Measurements from ENCODE around the gene RBM12. TPM values are rescaled to one million over a fixed set of nuclear protein-coding genes. Genes with fewer than 3 reads are reported as not detected.
A peak's percentile ranks its signal among the peaks of the same experiment; 100 is the strongest.

Gene RBM12
- total and polyA plus RNA-seq, 2 of the 8 experiments (the other 6 are each of a cell fraction or from before 2014, with no cell fraction given) = 187 to 214 TPM

DNA sequence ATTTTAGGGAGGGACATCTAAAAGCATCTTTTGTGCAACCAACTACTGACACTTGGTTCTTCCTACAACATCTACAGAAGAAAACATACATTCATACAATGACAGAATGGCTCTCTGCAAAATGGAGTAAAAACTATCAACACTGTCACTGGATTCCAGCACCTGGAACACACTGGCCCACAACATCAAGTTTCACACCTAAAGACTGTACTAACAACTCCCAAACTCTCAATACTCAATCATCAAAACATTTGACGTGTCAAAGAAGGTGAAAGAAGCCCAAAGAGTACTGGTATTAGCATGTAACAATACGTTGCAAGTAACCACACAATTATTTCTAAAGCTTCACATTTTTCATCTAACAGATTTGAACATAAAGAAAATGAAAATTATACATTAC is 2.1 kb downstream of the RBM12 start:
- Histone ChIP-seq H3K9ac (replicated peaks in 1 of 4; ENCODE audit: extremely low read depth in 1 of 4, low read depth in 3 of 4, low read length in 3 of 4) (peak overlapping the region in 2 of 4 experiments; percentile 9 to 13; a peak in 3 of 7 replicates), H3K14ac (ENCODE audit: insufficient read length) (no peak overlapping the region), H4K8ac (ENCODE audit: extremely low read depth, insufficient read depth, low read length) (no peak overlapping the region), H3K4me3 (ENCODE audit: extremely low read depth in 1 of 4, insufficient read depth in 2 of 4, low read depth in 3 of 4, low read length in 4 of 4) (peak overlapping the region; percentile 92 to 100 (median 98); a peak in 6 of 8 replicates), H2AFZ (ENCODE audit: low read length) (no peak overlapping the region), H3K4me2 (ENCODE audit: insufficient read depth in 1 of 2, low read depth in 2 of 2, low read length in 2 of 2) (peak overlapping the region; percentile 90 to 93), H4K5ac (ENCODE audit: insufficient read length, low read depth, low read length) (no peak overlapping the region), H3K36me3 (ENCODE audit: control insufficient read depth in 2 of 4, insufficient read depth in 4 of 4, low read length in 3 of 4) (no peaks in the 10 kb centered on the region), H2BK12ac (ENCODE audit: low read depth, low read length) (no peak overlapping the region), H3K79me1 (ENCODE audit: low read depth, low read length) (no peaks in the 10 kb centered on the region), H4K91ac (replicated peaks; ENCODE audit: insufficient read length, low read length) (no peak overlapping the region), H3K56ac (replicated peaks; ENCODE audit: insufficient read length, low read depth, low read length) (no peak overlapping the region), H3K4me1 (replicated peaks in 1 of 4; ENCODE audit: control insufficient read depth in 3 of 4, insufficient read depth in 4 of 4, low read length in 3 of 4) (peaks cover 0 to 7% (median 0%) of the 10 kb centered on the region in 4 experiments; a peak in 3 of 7 replicates), H2BK5ac (ENCODE audit: low read depth, low read length) (no peak overlapping the region), H3K27me3 (replicated peaks in 1 of 4; ENCODE audit: control insufficient read depth in 3 of 4, extremely low read depth in 1 of 4, insufficient read depth in 3 of 4, low read length in 3 of 4) (no peaks in the 10 kb centered on the region), H4K20me1 (replicated peaks in 1 of 2; ENCODE audit: control insufficient read depth in 1 of 2, insufficient read depth in 2 of 2, low read length in 2 of 2) (peaks cover 40 to 51% of the 10 kb centered on the region in 2 experiments), H3K23me2 (ENCODE audit: low read depth, low read length) (peaks cover 9% of the 10 kb centered on the region), H3K9me3 (ENCODE audit: insufficient read depth in 2 of 2, low read depth in 1 of 2, low read length in 1 of 2) (no peaks in the 10 kb centered on the region), H3K4ac (replicated peaks; ENCODE audit: insufficient read length, low read depth, low read length) (no peak overlapping the region), H3K23ac (ENCODE audit: insufficient read length) (no peak overlapping the region), H3K27ac (ENCODE audit: low read depth, low read length) (no peak overlapping the region), H3K79me2 (ENCODE audit: control insufficient read depth in 1 of 2, insufficient read depth in 2 of 2, low read length in 2 of 2) (peaks cover 61 to 72% of the 10 kb centered on the region in 2 experiments), H3K18ac (ENCODE audit: extremely low read depth, low read length) (no peak overlapping the region), H2AK5ac (ENCODE audit: low read depth, low read length) (no peak overlapping the region), H2BK20ac (ENCODE audit: low read length) (no peak overlapping the region), H2BK15ac (ENCODE audit: low read length) (no peak overlapping the region), H2BK120ac (replicated peaks; ENCODE audit: low read depth, low read length) (no peak overlapping the region)
- FAIRE-seq (no peak), DNase-seq (ENCODE audit: low read depth in 1 of 2, low spot score in 2 of 2) (no peak)
- WGBS, 2 experiments (ENCODE audit: extremely low coverage in 1 of 2, insufficient coverage in 1 of 2, insufficient read length in 1 of 2, insufficient replicate concordance in 2 of 2, low coverage in 1 of 2, low lambda C conversion rate in 2 of 2, missing lambda C conversion rate in 1 of 2) = 46% methylated on average over 2 of the region's 2 CpGs; no CpG with 5 or more reads in 1 of the 2 experiments
- CTCF ChIA-PET (ENCODE audit: partially characterized antibody) = no interaction called here
- POLR2A ChIA-PET (ENCODE audit: partially characterized antibody) = interaction anchor here (1.1 to 4.7 kb wide), 12 partner anchors 9 to 292 kb away, joined by 3 to 43 read pairs (median 8); partner anchors contain the start of genes RBM39, SCAND1 and SPAG4
- TF ChIP-seq MAFK (IDR thresholded peaks at IDR 0.05; ENCODE audit: low read depth, low read length) (no peak), MAX (IDR thresholded peaks at IDR 0.05) (no peak), JUND (IDR thresholded peaks at IDR 0.05; ENCODE audit: low read length) (no peak), SP4 (IDR thresholded peaks at IDR 0.05; ENCODE audit: low read length) (no peak), CTBP2 (IDR thresholded peaks at IDR 0.05; ENCODE audit: borderline replicate concordance, insufficient read depth, insufficient read length, low read length) (no peak), EZH2 (IDR thresholded peaks at IDR 0.05; ENCODE audit: low read depth, low read length, severe bottlenecking) (no peak), RFX5 (IDR thresholded peaks at IDR 0.05; ENCODE audit: borderline replicate concordance, low read depth, low read length) (no peak), CHD1 (IDR thresholded peaks at IDR 0.05; ENCODE audit: low read depth, low read length) (no peak), TAF7 (optimal IDR thresholded peaks at IDR 0.05; ENCODE audit: borderline replicate concordance, low read depth, low read length) (no peak), TCF12 (IDR thresholded peaks at IDR 0.05; ENCODE audit: low read depth, low read length) (no peak), CREB1 (IDR thresholded peaks at IDR 0.05) (no peak), RXRA (IDR thresholded peaks at IDR 0.05; ENCODE audit: insufficient read depth, low read depth, low read length) (no peak), BRCA1 (IDR thresholded peaks at IDR 0.05; ENCODE audit: low read depth, low read length) (no peak)
- TF ChIP-seq, protein P1, sequence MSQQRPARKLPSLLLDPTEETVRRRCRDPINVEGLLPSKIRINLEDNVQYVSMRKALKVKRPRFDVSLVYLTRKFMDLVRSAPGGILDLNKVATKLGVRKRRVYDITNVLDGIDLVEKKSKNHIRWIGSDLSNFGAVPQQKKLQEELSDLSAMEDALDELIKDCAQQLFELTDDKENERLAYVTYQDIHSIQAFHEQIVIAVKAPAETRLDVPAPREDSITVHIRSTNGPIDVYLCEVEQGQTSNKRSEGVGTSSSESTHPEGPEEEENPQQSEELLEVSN (IDR thresholded peaks at IDR 0.05) = no peak
